Measurements from ENCODE around the gene KCTD21.

- no peak for TF ChIP-seq MAX (IDR thresholded peaks at IDR 0.05)
- no peak for TF ChIP-seq CTCF (IDR thresholded peaks at IDR 0.05 in 2 of 3, conservative IDR thresholded peaks at IDR 0.05 in 1 of 3; ENCODE audit: borderline replicate concordance in 1 of 3, insufficient read depth in 1 of 3, low read depth in 2 of 3, low read length in 2 of 3)
- no peak for TF ChIP-seq ATF3 (IDR thresholded peaks at IDR 0.05)
- no peak for TF ChIP-seq POLR2A (IDR thresholded peaks at IDR 0.05; ENCODE audit: borderline replicate concordance, extremely low read depth, insufficient read depth, insufficient read length)
- no peak for TF ChIP-seq SP1 (IDR thresholded peaks at IDR 0.05; ENCODE audit: low read depth)
- no peak for TF ChIP-seq CEBPB (IDR thresholded peaks at IDR 0.05; ENCODE audit: low read depth)
- no peak for TF ChIP-seq POLR2AphosphoS5 (IDR thresholded peaks at IDR 0.05; ENCODE audit: low read depth, low read length)
Observed at GRCh38 chr11:78187366-78188285, 800 bp downstream of the KCTD21 start.

All from HCT116 (cell line).